GM06990 (cell line): Measurements from ENCODE around the gene MICAL2.

ENCODE experiments used
- DNase-seq: peaks from one replicate; pipeline ENCODE4 v3.0.0-alpha.2; 2011; ENCODE audit not compliant: insufficient read length; ENCODE audit errors: extremely low read depth
- H3K27me3 ChIP-seq: replicated peaks from 2 replicates; pipeline ENCODE4 v1.6.0; 2011; ENCODE audit warnings: low read length; ENCODE audit not compliant: control insufficient read depth, insufficient read depth
- H3K36me3 ChIP-seq: 2 replicates; pipeline ENCODE4 v1.5.1; 2011; ENCODE audit warnings: low read length; ENCODE audit not compliant: control insufficient read depth, insufficient read depth
- H3K4me3 ChIP-seq: replicated peaks from 2 replicates; pipeline ENCODE4 v1.5.1; 2011; ENCODE audit warnings: low read depth, mild to moderate bottlenecking, control low read depth, low read length
- CTCF ChIP-seq: IDR thresholded peaks from 2 replicates; pipeline ENCODE4 v1.5.1; 2011; ENCODE audit warnings: low read length, control low read depth, mild to moderate bottlenecking, inconsistent platforms; ENCODE audit not compliant: insufficient read depth, poor library complexity, severe bottlenecking

Gene MICAL2

GRCh38 chr11:12200991-12201985 lies 90.9 kb downstream of the MICAL2 start:
- DNase-seq: no peak
- TF ChIP-seq CTCF: no peak
- Histone ChIP-seq H3K36me3 (no peaks in the 10 kb centered on the region), H3K27me3 (no peaks in the 10 kb centered on the region), H3K4me3 (no peak overlapping the region)

- H3K4me3 ChIP-seq: no peak overlapping the region
- no peaks in the 10 kb centered on the region for H3K27me3 ChIP-seq
- H3K36me3 ChIP-seq: no peaks in the 10 kb centered on the region
- no peak for DNase-seq
- TF ChIP-seq CTCF: no peak
Observed at GRCh38 chr11:12202661-12203310, 92.4 kb downstream of the MICAL2 start.

GRCh38 chr11:12204506-12204905 lies 94.1 kb downstream of the MICAL2 start:
- TF ChIP-seq CTCF: no peak
- Histone ChIP-seq H3K36me3 (no peaks in the 10 kb centered on the region), H3K27me3 (no peaks in the 10 kb centered on the region), H3K4me3 (no peak overlapping the region)
- DNase-seq: no peak

GRCh38 chr11:12205330-12205729 lies 94.9 kb downstream of the MICAL2 start:
- Histone ChIP-seq H3K27me3 (no peaks in the 10 kb centered on the region), H3K4me3 (no peak overlapping the region), H3K36me3 (no peaks in the 10 kb centered on the region)
- no peak for DNase-seq
- TF ChIP-seq CTCF: no peak

- H3K27me3 ChIP-seq: no peaks in the 10 kb centered on the region
- H3K36me3 ChIP-seq: no peaks in the 10 kb centered on the region
- no peak for TF ChIP-seq CTCF
- DNase-seq: no peak
- H3K4me3 ChIP-seq: no peak overlapping the region
Observed at GRCh38 chr11:12206529-12206928, 96.1 kb downstream of the MICAL2 start.
